Kidney (tissue), 14 donors: Measurements from ENCODE around the gene GRAMD4. TPM values are rescaled to one million over a fixed set of nuclear protein-coding genes. Genes with fewer than 3 reads are reported as not detected.

Experiments used
- DNase-seq, 5 donors: peaks; one replicate each; pipeline ENCODE4 v3.0.0-alpha.2; 2013 to 2020
- FAIRE-seq: peaks from 2 replicates; lab custom pipeline; 2012; peaks lifted over from hg19 to GRCh38; lab: Jason Lieb, UNC
- H3K27ac ChIP-seq, 2 donors: one replicate each; pipeline ENCODE4 v1.7.0; 2013; ENCODE audit warnings: low read depth in 2 of 2, low read length in 2 of 2, inconsistent platforms in 1 of 2
- H3K27me3 ChIP-seq: one replicate; pipeline ENCODE4 v1.7.1; 2013; ENCODE audit warnings: low read length, inconsistent platforms; ENCODE audit not compliant: control insufficient read depth, insufficient read depth
- H3K36me3 ChIP-seq, 3 donors: one replicate each; pipeline versions ENCODE4 v1.7.0 to v1.7.1; 2013; ENCODE audit warnings: low read length in 3 of 3, control low read depth in 1 of 3, inconsistent platforms in 1 of 3; ENCODE audit not compliant: insufficient read depth in 3 of 3, control insufficient read depth in 2 of 3
- H3K4me1 ChIP-seq, 3 donors: one replicate each; pipeline versions ENCODE4 v1.7.0 to v1.7.1; 2013; ENCODE audit warnings: low read length in 3 of 3, inconsistent platforms in 1 of 3, low read depth in 1 of 3; ENCODE audit not compliant: control insufficient read depth in 2 of 3, insufficient read depth in 2 of 3
- H3K4me3 ChIP-seq, 3 donors: one replicate each; pipeline versions ENCODE4 v1.7.0 to v1.8.1; 2013; ENCODE audit warnings: low read length in 3 of 3, control low read depth in 1 of 3, inconsistent platforms in 1 of 3
- H3K9ac ChIP-seq, 3 donors: one replicate each; pipeline versions ENCODE4 v1.7.0 to v1.7.1; 2013; ENCODE audit warnings: low read length in 3 of 3, control low read depth in 1 of 3, inconsistent platforms in 1 of 3
- H3K9me3 ChIP-seq, 3 donors: one replicate each; pipeline versions ENCODE4 v1.7.0 to v1.7.1; 2013; ENCODE audit warnings: low read length in 3 of 3, control low read depth in 1 of 3, inconsistent platforms in 1 of 3; ENCODE audit not compliant: control insufficient read depth in 2 of 3, insufficient read depth in 1 of 3
- CTCF ChIP-seq: IDR thresholded peaks from 3 replicates; pipeline ENCODE4 v1.5.1; 2012; ENCODE audit warnings: mild to moderate bottlenecking, moderate library complexity, borderline replicate concordance; ENCODE audit not compliant: insufficient read depth; ENCODE audit errors: extremely low read depth
- intact Hi-C: fragments of 100-400 bp; cut with DNase I; formaldehyde crosslinking; loops from one replicate; pipeline ENCODE4 v1.11.1; 2022
- polyA plus RNA-seq: library from polyadenylated mRNA; stranded (reverse); fragments of 350-450 nt; fragmentation: Illumina TruSeq; extraction: RNeasy Lipid Tissue Mini Kit (QIAGEN cat#74804); gene quantifications from one replicate; pipeline ENCODE4 v1.2.3, GENCODE V29; 2014; ENCODE audit warnings: low read depth, low replicate concordance; ENCODE audit not compliant: insufficient read depth
- total RNA-seq: library from RNA; stranded (reverse); fragmentation: NEBNext Ultra II Directional; extraction: Animal tissue kit (Norgen Biotek cat#: 25700); gene quantifications from one replicate; pipeline ENCODE4 v1.2.1, GENCODE V29; 2021
- donor health status: control.
- donor health status: control.
- donor health status: control.
- donor health status: control.
- donor health status: control.
- donor health status: DM: yes; HTN: yes; CAD: no.
- donor health status: Normal renal cell carcinoma (clear cell type).

The GRAMD4 gene
- total and polyA plus RNA-seq, 2 donors from 2014 or later = 12.1 to 58.2 TPM

DNA sequence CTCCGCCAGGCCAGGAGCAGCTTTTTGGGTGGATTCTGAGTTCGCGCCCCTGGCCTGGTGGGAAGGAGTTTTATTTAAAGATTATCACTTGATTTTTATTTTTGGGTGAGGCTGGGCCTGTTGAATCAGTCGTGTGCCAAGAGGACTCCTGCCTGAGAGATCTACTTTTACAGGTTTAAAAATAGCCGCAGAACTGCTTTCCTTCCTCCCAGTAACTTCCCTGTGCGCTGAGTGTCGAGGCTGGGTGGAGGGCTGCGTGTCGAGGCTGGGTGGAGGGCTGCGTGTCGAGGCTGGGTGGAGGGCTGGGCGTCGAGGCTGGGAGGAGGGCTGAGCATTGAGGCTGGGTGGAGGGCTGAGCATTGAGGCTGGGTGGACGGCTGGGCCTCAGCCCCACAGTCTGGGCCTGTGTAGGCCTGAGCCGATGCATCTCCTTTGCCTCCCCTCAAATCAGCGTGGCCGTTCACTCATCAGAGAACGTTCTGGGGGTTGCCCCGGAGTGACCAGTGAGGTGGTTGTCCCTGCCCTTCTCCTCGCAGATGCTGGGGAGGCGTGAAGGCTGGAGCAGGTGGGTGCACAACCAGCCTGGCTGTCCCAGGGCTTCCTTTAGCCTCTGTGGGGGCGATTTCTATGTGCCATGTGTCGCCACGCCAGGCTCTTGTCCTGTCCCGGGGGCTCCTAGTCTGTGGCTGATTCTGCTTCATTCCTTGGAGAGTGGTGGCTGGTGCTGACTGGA lies 30.1 kb downstream of the GRAMD4 start:
- Histone ChIP-seq H3K9ac (no peak overlapping the region), H3K4me3 (no peak overlapping the region), H3K36me3 (no peaks in the 10 kb centered on the region), H3K27me3 (no peaks in the 10 kb centered on the region), H3K27ac (peak overlapping the region; percentile 32 to 41), H3K4me1 (peaks cover 4 to 23% (median 11%) of the 10 kb centered on the region in 3 donors), H3K9me3 (no peaks in the 10 kb centered on the region)
- FAIRE-seq (no peak), DNase-seq (no peak)
- no peak for TF ChIP-seq CTCF
- intact Hi-C loops = no loop called here

DNA sequence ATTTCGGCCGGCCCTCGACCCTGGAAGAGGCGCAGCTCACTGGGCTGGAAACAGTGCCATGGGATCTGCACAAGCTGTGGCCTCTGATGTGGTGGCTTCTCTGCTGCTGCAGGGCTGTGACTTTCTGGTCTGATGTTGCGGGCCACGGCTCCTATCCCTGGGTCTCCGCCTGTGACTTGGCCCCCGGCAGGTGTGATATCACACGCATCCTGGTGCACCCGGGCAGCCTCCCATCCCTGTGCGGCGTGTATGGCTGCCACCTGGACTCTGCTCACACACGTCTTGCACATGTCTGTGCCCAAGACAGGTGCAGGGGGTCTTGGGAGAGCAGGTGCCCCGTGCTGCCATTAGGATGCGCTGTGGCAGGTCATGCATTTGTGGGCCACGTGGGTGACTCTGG lies 31.1 kb downstream of the GRAMD4 start:
- Histone ChIP-seq H3K36me3 (no peaks in the 10 kb centered on the region), H3K27me3 (no peaks in the 10 kb centered on the region), H3K27ac (peak overlapping the region in 1 of 2 donors; percentile 32), H3K9me3 (no peaks in the 10 kb centered on the region), H3K4me3 (no peak overlapping the region), H3K4me1 (peaks cover 4 to 20% (median 8%) of the 10 kb centered on the region in 3 donors), H3K9ac (no peak overlapping the region)
- intact Hi-C loops = no loop called here
- FAIRE-seq (no peak), DNase-seq (no peak)
- no peak for TF ChIP-seq CTCF

DNA sequence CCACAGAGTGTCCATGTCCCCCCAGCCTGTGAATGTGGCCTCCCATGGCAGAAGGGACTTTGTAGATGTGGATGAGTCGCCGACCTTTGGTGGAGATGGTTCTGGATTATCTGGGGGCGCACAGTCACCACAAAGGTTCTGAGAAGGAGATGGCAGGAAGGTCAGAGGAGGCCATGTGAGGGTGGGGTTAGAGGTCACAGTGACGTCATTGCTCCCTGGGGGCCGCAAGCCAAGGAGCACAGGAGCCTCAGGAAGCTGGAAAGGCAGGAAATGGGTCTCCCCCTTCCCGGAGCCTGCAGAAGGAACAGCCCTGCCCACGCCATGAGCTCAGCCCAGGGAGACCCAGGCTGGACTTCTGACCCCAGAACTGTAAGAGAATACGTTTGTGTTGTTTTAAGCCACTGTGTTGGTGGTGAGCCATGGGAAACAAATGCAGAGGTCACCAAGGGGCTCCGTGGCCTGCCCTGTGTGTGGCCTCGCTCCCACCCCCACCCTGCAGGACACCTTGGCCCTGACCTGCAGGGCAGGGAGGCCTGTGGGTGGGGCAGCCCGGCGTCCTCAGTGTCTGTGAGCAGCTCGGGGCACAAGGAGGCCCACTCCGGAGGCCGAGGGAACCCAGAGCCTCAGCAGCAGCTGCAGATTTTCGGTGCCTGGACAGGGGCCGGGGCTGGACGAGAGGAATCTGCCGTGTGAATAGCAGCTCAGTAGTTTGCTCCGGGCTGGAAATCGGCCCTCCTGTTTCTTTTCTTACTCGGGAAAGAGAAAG lies 32.1 kb downstream of the GRAMD4 start:
- no peak for TF ChIP-seq CTCF
- intact Hi-C loops = no loop called here
- no peak overlapping the region for H3K4me3 ChIP-seq
- H3K4me1 ChIP-seq = peaks cover 4 to 25% (median 8%) of the 10 kb centered on the region in 3 donors
- no peaks in the 10 kb centered on the region for H3K9me3 ChIP-seq
- peak in 3 of 5 donors; percentile 66 to 81 (median 72) for DNase-seq
- H3K36me3 ChIP-seq = no peaks in the 10 kb centered on the region
- H3K27ac ChIP-seq = peak overlapping the region; percentile 32 to 71
- FAIRE-seq = no peak
- no peaks in the 10 kb centered on the region for H3K27me3 ChIP-seq
- no peak overlapping the region for H3K9ac ChIP-seq
